Progenitor cell of endocrine pancreas (in vitro differentiated cells): ENCODE results near the gene VWA8. TPM values are rescaled to one million over a fixed set of nuclear protein-coding genes. Genes with fewer than 3 reads are reported as not detected.

Experiments used
- DNase-seq: peaks from one replicate; pipeline ENCODE4 v3.0.0; 2021; ENCODE audit warnings: low spot score; ENCODE audit not compliant: unreplicated experiment
- H3K27ac Mint-ChIP-seq: 2 replicates; pipeline ENCODE4 v1.8.0; 2021; ENCODE audit warnings: mild to moderate bottlenecking, moderate library complexity, mixed read lengths
- H3K27me3 Mint-ChIP-seq: 2 replicates; pipeline ENCODE4 v1.8.0; 2021; ENCODE audit warnings: mixed read lengths
- H3K36me3 Mint-ChIP-seq: 2 replicates; pipeline ENCODE4 v1.8.0; 2022; ENCODE audit warnings: mixed read lengths; ENCODE audit not compliant: insufficient read depth
- H3K4me1 Mint-ChIP-seq: 2 replicates; pipeline ENCODE4 v1.8.0; 2021; ENCODE audit warnings: low read depth, mixed read lengths
- H3K4me3 Mint-ChIP-seq: 2 replicates; pipeline ENCODE4 v1.8.0; 2021; ENCODE audit warnings: low read depth, mild to moderate bottlenecking, moderate library complexity, mixed read lengths
- H3K9me3 Mint-ChIP-seq: 2 replicates; pipeline ENCODE4 v1.8.0; 2021; ENCODE audit warnings: low read depth, mixed read lengths
- total RNA-seq: library from RNA; stranded (reverse); gene quantifications from 2 replicates; pipeline ENCODE4 v1.2.1, GENCODE V29; 2021
- TF ChIP-seq, protein P1 (sequence below): fragments of 200-600 bp; sonication (generic); IDR thresholded peaks from one replicate; pipeline ENCODE4 v1.5.0; 2021; ENCODE audit warnings: antibody characterized with exemption, mild to moderate bottlenecking; ENCODE audit not compliant: unreplicated experiment

VWA8 gene
- total RNA-seq, 1 donor from 2014 or later = 24.1 TPM

DNA sequence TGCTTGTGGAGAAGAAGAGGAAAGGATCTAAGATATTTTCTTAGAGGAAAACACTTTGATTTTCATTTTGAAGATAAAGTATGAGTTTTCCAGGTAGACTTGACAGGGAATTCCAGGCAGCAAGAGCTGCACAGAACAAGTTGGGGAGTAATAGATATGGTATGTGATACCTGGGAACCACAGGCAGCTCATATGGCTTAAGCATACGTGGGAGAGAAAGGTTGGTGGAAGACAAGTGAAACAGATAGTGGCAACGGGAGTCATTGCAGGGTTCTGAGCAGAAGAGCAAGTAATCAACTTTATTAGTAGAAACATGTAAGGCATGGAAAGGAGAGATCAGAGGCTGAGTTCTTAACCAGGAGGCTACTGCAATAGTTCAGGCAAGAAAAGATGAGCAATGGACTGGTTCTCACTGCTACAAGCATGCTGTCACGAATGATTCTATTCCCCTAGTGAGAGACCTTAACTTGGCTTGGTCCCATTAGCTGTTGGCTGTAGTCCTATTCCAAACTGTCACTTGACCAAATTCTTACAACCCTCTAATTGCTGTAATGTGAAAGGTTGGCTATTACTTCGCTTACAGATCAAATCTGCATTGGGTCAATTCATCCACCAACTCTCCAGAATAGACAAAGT lies 217.9 kb downstream of the VWA8 start:
- Mint-ChIP-seq H3K27ac (no peak overlapping the region), H3K27me3 (no peaks in the 10 kb centered on the region), H3K4me3 (no peak overlapping the region), H3K36me3 (peaks cover 17% of the 10 kb centered on the region), H3K9me3 (peaks cover 3% of the 10 kb centered on the region), H3K4me1 (peaks cover 8% of the 10 kb centered on the region)
- DNase-seq = no peak
- TF ChIP-seq, protein P1, sequence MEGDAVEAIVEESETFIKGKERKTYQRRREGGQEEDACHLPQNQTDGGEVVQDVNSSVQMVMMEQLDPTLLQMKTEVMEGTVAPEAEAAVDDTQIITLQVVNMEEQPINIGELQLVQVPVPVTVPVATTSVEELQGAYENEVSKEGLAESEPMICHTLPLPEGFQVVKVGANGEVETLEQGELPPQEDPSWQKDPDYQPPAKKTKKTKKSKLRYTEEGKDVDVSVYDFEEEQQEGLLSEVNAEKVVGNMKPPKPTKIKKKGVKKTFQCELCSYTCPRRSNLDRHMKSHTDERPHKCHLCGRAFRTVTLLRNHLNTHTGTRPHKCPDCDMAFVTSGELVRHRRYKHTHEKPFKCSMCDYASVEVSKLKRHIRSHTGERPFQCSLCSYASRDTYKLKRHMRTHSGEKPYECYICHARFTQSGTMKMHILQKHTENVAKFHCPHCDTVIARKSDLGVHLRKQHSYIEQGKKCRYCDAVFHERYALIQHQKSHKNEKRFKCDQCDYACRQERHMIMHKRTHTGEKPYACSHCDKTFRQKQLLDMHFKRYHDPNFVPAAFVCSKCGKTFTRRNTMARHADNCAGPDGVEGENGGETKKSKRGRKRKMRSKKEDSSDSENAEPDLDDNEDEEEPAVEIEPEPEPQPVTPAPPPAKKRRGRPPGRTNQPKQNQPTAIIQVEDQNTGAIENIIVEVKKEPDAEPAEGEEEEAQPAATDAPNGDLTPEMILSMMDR = no peak

DNA sequence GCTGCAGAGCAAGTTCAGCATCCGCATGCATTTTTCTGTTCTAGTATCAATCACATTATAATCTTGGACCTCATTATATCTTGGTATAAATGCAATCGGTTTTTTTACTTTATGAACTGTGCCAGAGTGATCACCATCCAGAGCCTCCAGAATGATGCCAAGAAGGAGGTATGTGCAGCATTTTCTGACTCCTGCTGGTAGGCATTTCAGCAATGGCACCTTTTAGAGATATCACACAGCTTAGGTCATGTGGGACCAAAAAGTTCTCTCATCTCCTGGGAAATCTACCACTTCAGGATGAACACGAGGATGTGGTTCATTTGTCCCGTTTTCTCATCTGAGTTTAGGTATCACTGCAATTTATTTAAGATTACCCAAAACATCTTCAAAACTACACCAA lies 220.4 kb downstream of the VWA8 start:
- H3K36me3 Mint-ChIP-seq = peaks cover 3% of the 10 kb centered on the region
- no peak for DNase-seq
- H3K27ac Mint-ChIP-seq = no peak overlapping the region
- H3K9me3 Mint-ChIP-seq = no peaks in the 10 kb centered on the region
- no peaks in the 10 kb centered on the region for H3K27me3 Mint-ChIP-seq
- TF ChIP-seq, protein P1 = no peak
- H3K4me3 Mint-ChIP-seq = no peak overlapping the region
- peaks cover 8% of the 10 kb centered on the region for H3K4me1 Mint-ChIP-seq

GRCh38 chr13:41722684-41723535 lies 238.0 kb downstream of the VWA8 start:
- Mint-ChIP-seq H3K27me3 (no peaks in the 10 kb centered on the region), H3K36me3 (no peaks in the 10 kb centered on the region), H3K4me1 (peaks cover 3% of the 10 kb centered on the region), H3K4me3 (no peak overlapping the region), H3K9me3 (no peaks in the 10 kb centered on the region), H3K27ac (no peak overlapping the region)
- no peak for DNase-seq
- TF ChIP-seq, protein P1 = no peak

DNA sequence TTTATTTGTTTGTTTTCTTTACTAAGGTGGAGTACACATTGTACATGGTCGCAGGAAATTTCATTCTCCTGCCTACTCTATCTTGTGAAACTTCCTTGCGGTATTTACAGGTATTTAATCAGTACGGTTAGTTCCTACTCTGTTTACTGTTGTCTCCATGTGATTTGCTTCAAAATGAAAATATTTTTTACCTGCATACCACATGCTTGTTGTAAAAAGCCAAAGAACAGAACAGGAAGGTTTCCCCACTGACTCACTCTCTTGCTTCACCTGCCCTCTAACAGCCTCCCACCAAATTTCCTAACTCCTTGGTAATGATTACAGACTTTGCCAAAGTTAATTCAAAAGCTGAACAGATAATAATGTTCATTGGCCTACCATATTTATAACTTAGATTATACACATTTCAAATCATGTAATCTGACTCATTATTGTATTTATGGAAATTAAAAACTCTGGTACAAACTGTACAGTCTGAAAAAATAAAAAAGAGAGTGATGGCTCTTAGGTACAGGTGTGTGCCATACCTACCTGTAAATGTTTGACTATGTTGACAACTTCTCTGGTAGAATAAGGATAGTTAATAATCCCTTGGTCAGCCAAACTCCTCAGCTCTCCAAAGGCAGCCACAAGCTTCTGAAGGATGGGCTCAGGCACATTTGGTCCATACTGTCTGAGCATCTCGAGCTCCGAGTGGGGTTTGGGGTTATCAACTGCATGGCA lies 239.9 kb downstream of the VWA8 start:
- no peak overlapping the region for H3K27ac Mint-ChIP-seq
- peaks cover 3% of the 10 kb centered on the region for H3K4me1 Mint-ChIP-seq
- no peak overlapping the region for H3K4me3 Mint-ChIP-seq
- no peak for DNase-seq
- H3K27me3 Mint-ChIP-seq = no peaks in the 10 kb centered on the region
- H3K36me3 Mint-ChIP-seq = no peaks in the 10 kb centered on the region
- H3K9me3 Mint-ChIP-seq = no peaks in the 10 kb centered on the region
- TF ChIP-seq, protein P1 = no peak

GRCh38 chr13:41716236-41716635 lies 244.7 kb downstream of the VWA8 start:
- DNase-seq = no peak
- Mint-ChIP-seq H3K4me3 (no peak overlapping the region), H3K27ac (no peak overlapping the region), H3K9me3 (no peaks in the 10 kb centered on the region), H3K36me3 (no peaks in the 10 kb centered on the region), H3K4me1 (peaks cover 3% of the 10 kb centered on the region), H3K27me3 (no peaks in the 10 kb centered on the region)
- TF ChIP-seq, protein P1 = no peak
